HG02610 (cell line): Measurements from ENCODE around the gene DOLK.
A peak's percentile ranks its signal among the peaks of the same experiment; 100 is the strongest.

Source experiments
- ATAC-seq: cut with Tn5 transposase; IDR thresholded peaks from one replicate; pipeline ENCODE4 v1.9.1; 2021; ENCODE audit warnings: mild to moderate bottlenecking, moderate library complexity; ENCODE audit not compliant: unreplicated experiment

The DOLK gene

DNA sequence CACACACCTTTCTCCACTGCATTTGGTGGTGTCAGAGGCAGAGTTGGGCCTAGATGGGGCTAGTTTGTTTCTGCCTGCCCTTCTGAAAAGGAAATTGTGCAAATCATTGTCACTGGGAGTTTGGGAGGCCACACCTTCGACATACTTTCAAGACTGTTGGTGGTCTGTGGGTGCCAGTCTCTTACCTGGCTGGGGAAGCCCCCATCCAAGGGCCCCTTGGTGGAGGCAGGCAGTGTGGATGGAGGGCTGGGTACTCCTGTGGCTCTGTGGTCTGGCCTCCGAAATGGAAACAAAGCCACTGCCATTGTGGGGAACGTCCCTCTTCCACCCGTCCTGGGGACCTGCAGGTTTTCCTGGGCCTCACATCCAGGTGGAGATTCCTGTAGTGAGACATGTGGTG, 37.5 kb downstream of the DOLK start:
- ATAC-seq = no peak

DNA sequence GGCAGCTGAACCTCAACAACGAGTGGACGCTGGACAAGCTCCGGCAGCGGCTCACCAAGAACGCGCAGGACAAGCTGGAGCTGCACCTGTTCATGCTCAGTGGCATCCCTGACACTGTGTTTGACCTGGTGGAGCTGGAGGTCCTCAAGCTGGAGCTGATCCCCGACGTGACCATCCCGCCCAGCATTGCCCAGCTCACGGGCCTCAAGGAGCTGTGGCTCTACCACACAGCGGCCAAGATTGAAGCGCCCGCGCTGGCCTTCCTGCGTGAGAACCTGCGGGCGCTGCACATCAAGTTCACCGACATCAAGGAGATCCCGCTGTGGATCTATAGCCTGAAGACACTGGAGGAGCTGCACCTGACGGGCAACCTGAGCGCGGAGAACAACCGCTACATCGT, 39.0 kb downstream of the DOLK start:
- no peak for ATAC-seq

DNA sequence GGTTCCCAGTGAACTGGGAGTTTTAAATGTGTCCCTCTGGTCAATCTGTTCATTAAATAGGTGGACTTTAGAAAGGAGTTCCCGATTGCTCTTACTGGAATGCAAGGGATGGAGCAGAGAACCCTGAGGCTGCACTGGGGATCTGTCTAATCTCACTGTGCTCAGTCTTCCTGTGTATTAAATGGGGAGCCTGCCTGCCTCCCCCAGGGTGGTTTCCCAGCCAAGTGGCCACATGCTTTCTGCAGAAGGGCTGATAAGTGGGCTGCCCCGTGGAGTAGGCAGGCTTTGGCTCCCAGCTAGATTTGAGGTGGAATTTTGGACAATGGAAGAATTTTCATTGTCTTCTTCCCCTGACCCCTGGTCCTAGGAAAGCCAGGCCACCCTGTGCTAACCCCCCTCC, 40.7 kb downstream of the DOLK start:
- no peak for ATAC-seq

DNA sequence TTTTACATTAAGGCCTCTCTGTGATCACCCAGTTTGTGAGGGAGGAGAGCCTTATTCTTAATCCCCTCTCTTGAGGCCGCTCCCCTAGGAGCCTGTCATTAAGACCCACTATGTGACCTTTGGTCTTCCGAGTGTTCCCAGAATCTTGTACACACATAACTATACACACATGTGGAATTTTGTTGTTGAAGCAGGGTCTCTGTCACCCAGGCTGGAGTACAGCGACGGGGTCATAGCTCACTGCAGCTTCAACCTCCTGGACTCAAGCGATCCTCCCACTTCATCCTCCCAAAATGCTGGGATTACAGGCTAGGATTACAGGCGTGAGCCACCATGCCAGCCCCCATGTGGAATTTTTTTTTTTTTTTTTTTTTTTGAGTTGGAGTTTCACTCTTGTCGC, 41.4 kb downstream of the DOLK start:
- no peak for ATAC-seq

DNA sequence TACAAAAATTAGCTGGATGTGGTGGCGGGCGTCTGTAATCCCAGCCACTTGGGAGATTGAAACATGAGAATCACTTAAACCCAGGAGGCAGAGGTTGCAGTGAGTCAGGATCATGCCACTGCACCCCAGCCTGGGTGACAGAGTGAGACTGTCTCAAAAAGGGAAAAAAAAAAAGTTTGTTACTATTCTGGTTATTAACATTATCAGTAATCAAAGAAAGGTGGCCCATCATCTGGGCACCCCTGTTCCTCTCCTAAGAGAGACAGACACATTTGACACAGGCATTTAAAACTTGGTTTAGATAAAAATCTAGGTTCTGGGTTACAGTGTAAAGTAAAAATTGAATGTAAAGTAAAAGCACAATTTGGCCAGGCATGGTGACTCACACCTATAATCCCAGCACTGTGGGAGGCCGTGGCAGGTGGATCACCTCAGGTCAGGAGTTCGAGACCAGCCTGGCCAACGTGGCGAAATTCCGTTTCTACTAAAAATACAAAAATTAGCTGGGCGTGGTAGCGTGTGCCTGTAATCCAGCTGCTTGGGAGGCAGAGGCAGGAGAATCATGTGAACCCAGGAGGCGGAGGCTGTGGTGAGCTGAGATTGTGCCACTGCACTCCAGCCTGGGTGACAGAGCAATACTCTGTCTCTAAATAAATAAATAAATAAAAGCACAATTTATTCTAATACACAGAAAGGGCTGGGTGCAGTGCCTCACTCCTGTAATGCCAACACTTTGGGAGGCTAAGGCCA, 43.4 kb downstream of the DOLK start:
- no peak for ATAC-seq

DNA sequence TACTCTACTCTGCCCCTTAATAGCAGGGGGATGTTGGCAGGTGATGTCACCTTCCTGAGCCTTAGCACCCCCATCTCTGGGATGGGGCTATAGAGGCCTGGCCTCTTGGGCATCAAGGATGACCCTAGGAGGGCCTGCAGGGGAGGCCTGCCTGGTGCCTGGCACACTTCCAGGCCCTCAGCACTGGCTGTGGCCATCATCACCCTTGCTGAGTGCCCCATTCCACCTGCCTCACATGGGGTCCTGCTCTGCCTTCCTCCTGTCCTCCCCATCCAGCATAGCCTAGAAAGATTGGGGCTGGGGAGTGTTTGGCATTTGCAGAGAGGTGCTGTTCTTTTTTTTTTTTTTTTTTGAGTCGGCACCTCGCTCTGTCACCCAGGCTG, 44.3 kb downstream of the DOLK start:
- no peak for ATAC-seq

DNA sequence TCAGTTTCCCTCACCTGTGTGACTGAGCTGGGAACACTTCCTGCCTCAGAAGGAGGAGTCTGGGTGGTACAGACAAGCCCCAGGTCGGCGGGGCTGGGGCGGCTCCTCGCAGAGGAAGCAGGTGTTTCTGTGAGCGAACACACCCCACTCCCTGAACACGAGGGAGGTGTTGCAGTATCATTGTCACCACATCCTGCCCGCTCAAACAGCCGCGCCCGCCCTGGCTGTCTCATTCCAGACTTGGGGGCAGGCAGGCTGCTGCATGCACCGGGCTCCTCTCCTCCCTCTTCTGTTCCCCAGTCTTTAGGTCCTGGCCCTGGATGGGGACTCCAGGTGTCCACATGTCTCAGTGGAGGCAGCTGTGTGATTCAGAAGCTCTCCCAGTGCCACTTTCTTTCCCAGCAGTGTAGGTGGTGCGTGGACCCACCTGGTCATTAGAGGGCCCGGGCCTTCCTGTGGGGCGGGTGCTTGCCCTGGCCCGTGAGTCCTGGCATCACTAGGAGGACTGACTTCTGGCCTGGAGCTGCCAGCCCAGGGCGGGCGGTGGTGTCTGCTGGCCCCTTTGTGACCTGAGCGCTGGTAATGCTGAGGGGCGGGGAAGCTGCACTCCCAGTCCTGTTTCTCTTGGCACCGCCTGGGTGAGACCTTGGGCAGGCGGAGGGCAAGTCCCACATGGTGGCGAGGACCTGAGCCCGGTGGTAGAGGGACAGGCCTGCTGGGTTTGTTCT, 44.9 kb downstream of the DOLK start:
- peak; percentile 81 for ATAC-seq

DNA sequence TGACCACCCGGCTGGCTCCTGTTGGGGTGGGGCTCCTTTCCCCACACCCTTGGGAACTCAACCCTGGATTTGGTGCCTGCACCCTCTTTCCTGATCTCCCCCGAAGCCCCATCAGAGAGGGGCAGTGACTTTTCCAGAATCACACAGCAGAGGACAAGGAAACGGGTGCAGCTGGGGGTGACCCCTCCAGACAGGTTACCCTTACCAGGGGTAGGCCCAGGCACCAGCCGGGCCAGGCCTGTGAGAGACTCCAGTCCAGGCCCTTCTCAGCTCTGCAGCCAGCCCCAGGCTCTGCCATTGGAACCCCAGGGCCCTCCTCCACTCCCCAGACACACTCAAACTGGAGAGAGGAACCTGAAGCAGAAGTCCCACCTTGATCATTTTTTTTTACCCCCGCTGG, 45.6 kb downstream of the DOLK start:
- ATAC-seq = no peak

DNA sequence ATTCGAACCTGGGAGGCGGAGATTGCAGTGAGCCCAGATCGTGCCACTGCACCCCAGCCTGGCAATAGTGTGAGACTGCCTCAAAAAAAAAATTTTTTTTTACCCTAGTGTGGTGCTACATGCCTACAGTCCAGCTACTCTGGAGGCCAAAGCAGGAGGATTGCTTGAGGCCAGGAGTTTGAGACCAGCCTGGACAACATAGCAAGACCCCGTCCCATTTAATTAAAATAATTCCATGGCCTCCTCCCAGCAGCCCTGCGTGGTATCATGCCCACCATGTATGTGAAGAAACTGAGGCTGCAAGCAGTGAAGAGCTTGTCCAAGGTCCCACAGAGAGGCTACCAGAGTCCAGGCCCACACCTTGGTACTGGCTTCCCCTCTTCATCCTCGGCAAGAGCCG, 46.0 kb downstream of the DOLK start:
- ATAC-seq = no peak

DNA sequence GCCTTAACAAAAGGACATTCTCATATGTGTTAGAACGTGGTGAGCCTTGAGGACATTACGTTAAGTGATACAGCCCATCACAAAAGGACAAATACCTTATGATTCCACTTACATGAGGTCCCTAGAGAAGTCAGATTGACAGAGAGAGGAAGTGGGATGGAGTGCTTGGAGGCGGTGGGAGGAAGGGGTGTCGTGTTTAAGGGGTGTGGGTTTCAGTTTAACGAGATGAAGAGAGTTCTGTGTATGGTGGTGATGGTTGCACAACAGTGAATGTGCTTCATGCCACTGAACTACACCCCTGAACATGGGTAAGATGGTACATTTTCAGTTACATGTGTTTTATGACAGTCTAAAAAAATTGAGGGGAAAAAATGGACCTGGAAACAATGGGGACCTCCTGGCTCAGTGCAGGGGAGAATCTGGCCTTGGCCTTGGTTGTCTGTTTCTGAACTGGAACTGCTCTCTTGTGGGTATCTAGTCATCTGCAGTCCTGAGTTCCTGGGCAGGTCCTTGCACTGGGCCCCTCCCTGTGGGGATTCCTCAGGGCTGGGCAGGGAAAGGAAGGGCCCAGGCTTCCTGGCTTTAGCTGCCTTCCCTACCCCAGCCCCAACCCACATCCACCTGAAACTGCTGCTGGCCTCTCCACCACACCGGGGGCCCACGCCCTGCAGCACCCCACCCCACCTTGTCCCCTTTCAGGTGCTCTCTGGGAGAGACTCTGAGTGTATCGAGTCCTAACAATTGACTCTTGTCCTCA, 47.7 kb downstream of the DOLK start:
- ATAC-seq = no peak

DNA sequence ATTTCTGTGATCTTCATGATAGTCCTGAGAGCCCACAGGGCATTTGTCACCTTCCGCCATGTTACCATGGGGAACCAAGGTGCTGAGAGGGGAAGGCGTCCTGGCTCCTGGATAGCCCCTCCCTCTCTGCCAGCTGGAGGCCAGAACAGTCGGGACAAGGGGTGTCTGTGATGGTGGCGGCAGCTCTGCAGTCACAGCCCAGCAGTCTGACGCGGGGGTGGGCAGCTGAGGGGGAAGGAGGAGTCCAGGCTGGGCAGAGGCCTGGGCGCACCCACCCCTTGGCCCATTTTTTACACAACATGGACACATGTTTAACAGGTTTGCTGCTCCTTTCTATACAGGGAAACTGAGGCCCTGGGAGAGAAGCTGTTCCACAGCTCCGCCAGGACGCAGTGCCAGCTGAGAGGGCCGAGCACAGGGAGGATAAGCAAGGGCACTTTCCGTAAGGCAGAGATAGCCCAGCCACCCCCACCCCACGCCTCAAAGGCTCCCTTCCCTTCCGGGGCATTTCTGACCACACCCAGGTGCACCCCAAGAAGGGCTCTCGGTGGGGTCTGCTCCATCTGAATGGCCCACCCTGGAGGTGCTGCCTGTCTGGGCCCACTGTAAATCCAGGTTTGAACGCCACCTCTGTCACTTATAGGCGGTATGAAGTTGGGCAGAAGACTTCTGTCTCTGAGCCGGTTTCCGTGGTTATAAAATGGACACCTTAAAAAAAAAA, 48.4 kb downstream of the DOLK start:
- no peak for ATAC-seq

DNA sequence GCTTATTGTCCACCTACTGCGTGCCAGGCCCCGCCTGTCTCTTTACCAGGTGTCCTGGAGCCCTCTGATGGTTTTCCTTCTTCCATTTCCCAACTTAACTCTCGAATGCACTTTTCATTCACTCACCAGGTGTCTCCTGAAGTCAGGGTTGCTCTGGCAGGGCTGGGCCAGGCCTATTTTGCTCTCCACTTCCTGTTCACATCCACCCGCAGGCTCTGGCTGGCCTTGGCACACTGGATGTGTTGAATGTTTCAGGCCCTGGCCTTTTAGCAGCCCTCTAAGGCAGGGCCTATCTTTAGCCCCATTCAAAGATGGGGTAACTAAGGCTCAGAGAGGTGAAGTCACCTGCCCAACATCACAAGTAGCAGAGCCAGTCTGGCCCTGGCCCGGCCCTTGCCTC, 49.0 kb downstream of the DOLK start:
- ATAC-seq = no peak

DNA sequence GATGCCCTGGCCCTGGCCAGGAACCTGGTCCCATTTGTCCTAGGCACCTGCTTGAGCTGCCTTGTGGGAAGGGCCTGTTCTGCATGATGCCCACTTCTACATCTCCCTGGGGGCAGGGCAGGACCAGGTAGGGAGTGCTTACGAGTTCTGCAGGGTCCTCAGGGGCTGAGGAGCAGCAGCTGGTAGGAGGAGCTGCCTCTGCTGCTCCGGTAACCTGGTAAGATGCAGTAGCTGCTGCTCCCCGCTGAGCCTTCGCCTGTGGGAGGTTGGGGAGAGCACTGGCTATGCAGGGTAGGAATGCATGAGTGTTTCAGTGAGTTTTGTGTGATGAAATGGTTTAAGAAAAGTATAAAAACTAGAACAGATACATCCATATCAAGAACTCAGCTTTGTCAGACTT, 51.8 kb downstream of the DOLK start:
- no peak for ATAC-seq
